ENCODE measurements around the gene FBXW4. TPM values are rescaled to one million over a fixed set of nuclear protein-coding genes. Genes with fewer than 3 reads are reported as not detected.
"Not testable (repeated sequence)": the region's sequence is repeated elsewhere in the genome, so short reads cannot be mapped to it uniquely, and the experiment has no call there.

Gene FBXW4
- total RNA-seq, 2 experiments from 2014 or later = 36.7 to 46.2 TPM

GRCh38 chr10:101595591-101596433 lies 99.2 kb downstream of the FBXW4 start:
- Mint-ChIP-seq H3K9me3 (ENCODE audit: low read depth) (no peaks in the 10 kb centered on the region), H3K36me3 (no peaks in the 10 kb centered on the region), H3K4me1 (no peaks in the 10 kb centered on the region), H3K4me3 (no peak overlapping the region), H3K27me3 (no peaks in the 10 kb centered on the region), H3K27ac (no peak overlapping the region)
- CTCF ChIA-PET = interaction anchor here (1.0 to 2.4 kb wide), 3 partner anchors 12 to 185 kb away, joined by 3 to 11 read pairs (median 3); no protein-coding TSS in a partner anchor
- DNase-seq = no peak
- ATAC-seq = no peak

- not testable (repeated sequence) for H3K9me3 Mint-ChIP-seq (ENCODE audit: low read depth); H3K4me1 Mint-ChIP-seq; H3K36me3 Mint-ChIP-seq; H3K4me3 Mint-ChIP-seq; H3K27me3 Mint-ChIP-seq; ATAC-seq; H3K27ac Mint-ChIP-seq; DNase-seq
- CTCF ChIA-PET = interaction anchor here (1.7 to 5.7 kb wide), 2 partner anchors 10 to 24 kb away, joined by 3 to 36 read pairs; no protein-coding TSS in a partner anchor
These were observed 101.6 kb downstream of the FBXW4 start for GRCh38 chr10:101593331-101593730.

GRCh38 chr10:101588879-101589278 lies 106.1 kb downstream of the FBXW4 start:
- CTCF ChIA-PET = interaction anchor here (3.0 to 5.7 kb wide), 2 partner anchors 15 to 193 kb away, joined by 27 to 36 read pairs; partner anchors contain the start of gene NPM3
- DNase-seq (no peak), ATAC-seq (no peak)
- no peaks in the 10 kb centered on the region for H3K9me3 Mint-ChIP-seq (ENCODE audit: low read depth)
- peaks cover 18% of the 10 kb centered on the region for H3K4me1 Mint-ChIP-seq
- no peaks in the 10 kb centered on the region for H3K27me3 Mint-ChIP-seq
- peaks cover 5% of the 10 kb centered on the region for H3K36me3 Mint-ChIP-seq
- H3K4me3 Mint-ChIP-seq = peak overlapping the region; percentile 93
- H3K27ac Mint-ChIP-seq = no peak overlapping the region

GRCh38 chr10:101587725-101588653 lies 107.0 kb downstream of the FBXW4 start, which contains the start of the genes DPCD and POLL:
Gene DPCD, plus strand, starts transcription at chr10:101588321. Its CDS starts 16 bp downstream, at chr10:101588337.
Gene POLL, minus strand, starts transcription at chr10:101588257. Its CDS starts 897 bp downstream, at chr10:101587360.
- Mint-ChIP-seq H3K4me1 (peaks cover 18% of the 10 kb centered on the region), H3K4me3 (peak within 1 kb of the TSS; percentile 93), H3K36me3 (peaks cover 5% of the 10 kb centered on the region), H3K27ac (peak within 1 kb of the TSS; percentile 81), H3K9me3 (ENCODE audit: low read depth) (no peaks in the 10 kb centered on the region), H3K27me3 (no peaks in the 10 kb centered on the region)
- ATAC-seq (peak; percentile 97), DNase-seq (peak; percentile 97)
- CTCF ChIA-PET = interaction anchor here (0.9 to 5.7 kb wide), 5 partner anchors 15 to 374 kb away, joined by 3 to 36 read pairs (median 8); partner anchors contain the start of gene NPM3

- Mint-ChIP-seq H3K36me3 (peaks cover 5% of the 10 kb centered on the region), H3K4me3 (no peak overlapping the region), H3K4me1 (peaks cover 18% of the 10 kb centered on the region), H3K9me3 (ENCODE audit: low read depth) (no peaks in the 10 kb centered on the region), H3K27me3 (no peaks in the 10 kb centered on the region), H3K27ac (no peak overlapping the region)
- DNase-seq = no peak
- CTCF ChIA-PET = interaction anchor here (1.4 to 3.1 kb wide), 4 partner anchors 10 to 195 kb away, joined by 4 to 13 read pairs (median 7); no protein-coding TSS in a partner anchor
- ATAC-seq = no peak
These were observed 109.1 kb downstream of the FBXW4 start for GRCh38 chr10:101585841-101586240.

- ATAC-seq (no peak), DNase-seq (no peak)
- H3K4me3 Mint-ChIP-seq = no peak overlapping the region
- no peak overlapping the region for H3K27ac Mint-ChIP-seq
- H3K9me3 Mint-ChIP-seq (ENCODE audit: low read depth) = no peaks in the 10 kb centered on the region
- CTCF ChIA-PET = interaction anchor here (3.3 kb wide), 1 partner anchor 10 kb away, joined by 19 read pairs; no protein-coding TSS in a partner anchor
- peaks cover 2% of the 10 kb centered on the region for H3K36me3 Mint-ChIP-seq
- H3K4me1 Mint-ChIP-seq = peaks cover 3% of the 10 kb centered on the region
- H3K27me3 Mint-ChIP-seq = no peaks in the 10 kb centered on the region
These were observed 114.2 kb downstream of the FBXW4 start for GRCh38 chr10:101580486-101581399.

GRCh38 chr10:101579516-101579870 lies 115.5 kb downstream of the FBXW4 start:
- DNase-seq (no peak), ATAC-seq (no peak)
- H3K4me3 Mint-ChIP-seq = no peak overlapping the region
- peaks cover 2% of the 10 kb centered on the region for H3K36me3 Mint-ChIP-seq
- H3K4me1 Mint-ChIP-seq = peaks cover 3% of the 10 kb centered on the region
- no peaks in the 10 kb centered on the region for H3K9me3 Mint-ChIP-seq (ENCODE audit: low read depth)
- CTCF ChIA-PET = interaction anchor here (3.3 kb wide), 1 partner anchor 9 kb away, joined by 19 read pairs; no protein-coding TSS in a partner anchor
- no peaks in the 10 kb centered on the region for H3K27me3 Mint-ChIP-seq
- no peak overlapping the region for H3K27ac Mint-ChIP-seq

GRCh38 chr10:101578803-101579515 lies 116.0 kb downstream of the FBXW4 start:
- no peaks in the 10 kb centered on the region for H3K27me3 Mint-ChIP-seq
- CTCF ChIA-PET = interaction anchor here (0.8 to 1.3 kb wide), 2 partner anchors 24 to 203 kb away, joined by 3 read pairs; no protein-coding TSS in a partner anchor
- no peaks in the 10 kb centered on the region for H3K9me3 Mint-ChIP-seq (ENCODE audit: low read depth)
- peaks cover 3% of the 10 kb centered on the region for H3K4me1 Mint-ChIP-seq
- DNase-seq (no peak), ATAC-seq (no peak)
- no peak overlapping the region for H3K27ac Mint-ChIP-seq
- H3K36me3 Mint-ChIP-seq = no peaks in the 10 kb centered on the region
- no peak overlapping the region for H3K4me3 Mint-ChIP-seq

GRCh38 chr10:101578192-101578591 lies 116.8 kb downstream of the FBXW4 start:
- peaks cover 3% of the 10 kb centered on the region for H3K4me1 Mint-ChIP-seq
- DNase-seq = no peak
- no peak overlapping the region for H3K27ac Mint-ChIP-seq
- CTCF ChIA-PET = interaction anchor here (0.8 to 1.3 kb wide), 2 partner anchors 24 to 203 kb away, joined by 3 read pairs; no protein-coding TSS in a partner anchor
- no peak for ATAC-seq
- H3K4me3 Mint-ChIP-seq = no peak overlapping the region
- no peaks in the 10 kb centered on the region for H3K36me3 Mint-ChIP-seq
- H3K27me3 Mint-ChIP-seq = no peaks in the 10 kb centered on the region
- no peaks in the 10 kb centered on the region for H3K9me3 Mint-ChIP-seq (ENCODE audit: low read depth)

GRCh38 chr10:101577121-101577871 lies 117.7 kb downstream of the FBXW4 start:
- CTCF ChIA-PET = interaction anchor here (1.6 to 2.3 kb wide), 2 partner anchors 8 to 364 kb away, joined by 5 to 6 read pairs; no protein-coding TSS in a partner anchor
- no peaks in the 10 kb centered on the region for H3K9me3 Mint-ChIP-seq (ENCODE audit: low read depth)
- DNase-seq = no peak
- H3K27ac Mint-ChIP-seq = no peak overlapping the region
- H3K4me3 Mint-ChIP-seq = no peak overlapping the region
- H3K36me3 Mint-ChIP-seq = no peaks in the 10 kb centered on the region
- H3K4me1 Mint-ChIP-seq = peaks cover 3% of the 10 kb centered on the region
- no peaks in the 10 kb centered on the region for H3K27me3 Mint-ChIP-seq
- no peak for ATAC-seq

GRCh38 chr10:101576211-101576863 lies 118.6 kb downstream of the FBXW4 start:
- Mint-ChIP-seq H3K4me1 (peaks cover 3% of the 10 kb centered on the region), H3K27ac (no peak overlapping the region), H3K4me3 (no peak overlapping the region), H3K9me3 (ENCODE audit: low read depth) (no peaks in the 10 kb centered on the region), H3K36me3 (no peaks in the 10 kb centered on the region), H3K27me3 (no peaks in the 10 kb centered on the region)
- CTCF ChIA-PET = interaction anchor here (1.0 to 2.3 kb wide), 4 partner anchors 9 to 363 kb away, joined by 3 to 6 read pairs (median 4); no protein-coding TSS in a partner anchor
- ATAC-seq (no peak), DNase-seq (no peak)

All from activated CD8-positive, alpha-beta memory T cell treated with anti-CD3 and anti-CD28 coated beads, Interleukin-2, amount 10 ng/mL, durations not matched to agents 7 days and 5 days (primary cell).